ENCODE results near the gene DENND2C. TPM values are rescaled to one million over a fixed set of nuclear protein-coding genes. Genes with fewer than 3 reads are reported as not detected.

Gene DENND2C
- total RNA-seq, 1 experiment from 2014 or later: not detected

DNA sequence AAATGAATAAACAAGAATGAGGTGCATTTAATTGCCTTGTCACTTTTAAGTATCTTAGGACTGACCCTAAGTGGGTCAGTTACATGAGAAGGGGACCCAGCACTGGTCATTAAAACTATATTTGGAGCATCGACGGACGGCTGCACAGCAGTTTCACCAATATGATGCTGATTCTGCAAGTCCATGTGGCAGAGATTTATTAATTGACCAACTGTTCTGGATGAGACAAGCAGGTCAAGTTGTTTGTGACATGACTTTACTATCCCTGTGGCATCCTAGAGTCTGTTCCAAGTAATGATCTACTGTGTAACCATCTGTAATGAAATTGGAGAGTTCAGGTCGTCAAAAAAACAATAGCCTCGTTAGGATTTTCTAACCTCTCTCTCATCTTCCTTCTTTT is 16.0 kb upstream of the DENND2C start:
- DNase-seq (ENCODE audit: low spot score): no peak

DNA sequence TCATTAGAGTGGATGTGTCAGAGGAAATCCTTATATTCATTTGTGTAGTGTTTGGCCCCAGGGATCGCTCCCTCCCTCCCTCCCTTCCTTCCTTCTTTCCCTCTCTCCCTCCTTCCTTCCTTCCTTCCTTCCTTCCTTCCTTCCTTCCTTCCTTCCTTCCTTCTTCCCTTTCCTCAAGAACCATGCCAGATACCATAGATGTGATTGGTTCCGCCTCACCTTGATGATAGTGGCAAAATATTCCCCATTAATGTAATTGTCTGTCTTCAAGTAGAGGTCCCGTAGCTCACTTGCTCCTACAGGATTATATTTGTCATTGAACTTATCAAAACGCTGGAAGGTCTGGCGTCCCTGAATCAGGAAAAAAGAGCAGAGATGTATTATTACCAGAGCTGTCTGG is 7.8 kb upstream of the DENND2C start:
- no peak for DNase-seq (ENCODE audit: low spot score)

DNA sequence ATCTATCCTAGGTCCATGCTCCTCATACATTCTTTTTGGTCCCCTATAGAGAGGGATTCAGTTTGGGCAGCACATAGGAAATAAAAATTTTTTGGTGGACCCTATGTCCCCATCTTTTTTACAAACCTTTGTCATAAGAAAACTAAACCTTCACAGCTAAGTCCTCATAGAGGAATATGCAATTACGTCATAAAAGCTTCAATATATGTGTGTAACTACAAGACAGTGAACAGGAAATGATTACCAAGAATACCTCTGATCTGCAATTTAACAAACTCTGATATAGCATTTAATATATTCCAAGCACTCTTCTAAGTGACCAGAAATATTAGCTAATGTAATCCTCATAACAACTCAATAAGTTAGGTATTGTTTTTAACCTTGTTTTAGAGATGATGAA is 6.3 kb upstream of the DENND2C start:
- no peak for DNase-seq (ENCODE audit: low spot score)

DNA sequence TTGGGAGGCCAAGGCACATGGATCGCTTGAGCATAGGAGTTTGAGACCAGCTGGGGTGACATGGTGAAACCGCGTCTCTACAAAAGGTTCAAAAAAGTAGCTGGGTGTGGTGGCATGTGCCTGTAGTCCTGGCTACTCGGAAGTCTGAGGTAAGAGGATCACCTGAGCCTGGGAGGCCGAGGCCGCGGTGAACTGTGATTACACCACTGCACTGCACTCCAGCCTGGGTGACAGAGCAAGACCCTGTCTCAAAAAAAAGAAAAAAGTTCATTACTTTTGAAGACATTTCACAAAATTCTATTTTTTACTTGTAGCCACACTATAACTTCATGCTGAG is 2.1 kb upstream of the DENND2C start:
- DNase-seq (ENCODE audit: low spot score): no peak

DNA sequence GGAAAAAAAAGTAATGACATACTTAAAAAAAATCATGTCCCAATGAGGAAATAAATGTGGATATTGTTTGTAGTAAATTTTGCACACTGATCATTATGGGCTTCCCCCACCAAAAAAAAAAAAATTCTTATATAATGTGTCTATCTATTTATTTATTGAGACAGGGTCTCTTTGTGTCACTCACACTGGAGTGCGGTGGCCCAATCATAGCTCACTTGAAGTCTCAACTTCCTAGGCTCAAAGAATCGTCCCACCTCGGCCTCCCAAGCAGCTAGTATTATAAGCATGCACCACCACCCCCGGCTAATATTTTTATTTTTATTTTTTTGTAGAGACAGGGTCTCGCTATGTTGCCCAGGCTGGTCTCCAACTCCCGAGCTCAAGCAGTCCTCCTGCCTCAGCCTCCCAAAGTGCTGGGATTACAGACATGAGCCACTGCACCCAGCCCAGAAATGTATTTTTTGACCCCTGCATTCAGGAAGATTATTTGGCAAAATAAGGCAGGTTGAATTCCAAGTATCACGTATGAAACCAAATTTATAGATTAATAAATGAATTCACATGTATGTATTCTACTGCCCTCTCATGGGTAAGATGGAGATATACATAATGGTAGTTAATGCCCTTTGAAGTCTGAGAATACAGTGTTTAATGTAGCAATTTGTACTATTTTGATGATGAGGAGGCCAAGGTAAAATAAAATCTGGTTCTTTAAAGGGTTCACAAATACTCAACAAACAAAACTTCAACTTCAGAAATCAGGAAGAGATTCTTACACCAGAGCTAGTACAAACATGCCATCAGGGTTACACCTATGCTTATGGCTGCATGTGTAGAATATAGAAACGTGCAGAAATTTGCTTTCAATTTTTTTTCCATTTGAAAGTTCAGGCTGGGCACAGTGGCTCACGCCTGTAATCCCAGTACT is 1.4 kb upstream of the DENND2C start:
- DNase-seq (ENCODE audit: low spot score): peak; percentile 22

DNA sequence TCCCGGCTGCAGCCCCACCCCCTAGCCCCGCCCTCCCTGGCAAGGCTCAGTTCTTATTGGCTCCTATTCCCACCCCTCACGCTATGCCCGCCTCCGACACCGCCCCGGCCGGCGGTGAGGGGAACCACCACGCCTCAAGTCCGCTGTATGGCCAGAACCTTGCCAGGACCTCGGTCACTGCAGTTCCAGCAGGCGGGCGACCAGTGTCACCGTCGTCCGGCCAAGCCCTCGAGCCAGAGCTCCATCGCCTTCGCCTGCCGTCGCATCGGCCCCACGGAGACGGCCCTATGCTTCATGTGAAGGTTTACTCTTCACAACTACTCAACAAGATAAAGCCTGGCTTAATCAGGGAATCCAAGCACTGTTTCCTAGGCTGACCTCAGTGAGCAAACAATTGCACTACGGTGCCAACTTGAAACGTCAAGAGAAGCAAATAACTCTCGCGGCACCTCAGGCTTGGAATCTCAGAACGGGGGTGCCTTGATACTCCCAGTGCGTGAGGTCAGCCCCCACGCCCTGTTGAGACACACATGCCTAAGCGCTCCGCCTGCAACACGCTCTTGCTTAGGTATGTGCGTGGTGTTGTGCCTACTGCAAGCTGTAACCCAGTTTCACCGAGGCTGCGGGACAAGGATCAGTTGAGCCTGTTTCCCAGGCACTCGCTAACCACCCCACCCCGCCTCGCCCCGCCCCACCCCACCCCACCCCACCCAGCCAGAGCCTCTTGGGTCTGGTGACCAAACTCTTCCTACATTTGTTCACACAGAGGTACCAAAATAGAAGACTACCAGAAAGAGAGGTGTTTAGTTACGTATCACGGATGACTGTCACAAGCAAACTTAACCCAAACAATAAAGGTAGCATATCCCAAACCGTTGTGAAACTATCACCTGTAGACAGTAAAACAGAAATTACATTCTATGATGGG is 498 bp upstream of the DENND2C start:
- DNase-seq (ENCODE audit: low spot score): peak; percentile 79

DNA sequence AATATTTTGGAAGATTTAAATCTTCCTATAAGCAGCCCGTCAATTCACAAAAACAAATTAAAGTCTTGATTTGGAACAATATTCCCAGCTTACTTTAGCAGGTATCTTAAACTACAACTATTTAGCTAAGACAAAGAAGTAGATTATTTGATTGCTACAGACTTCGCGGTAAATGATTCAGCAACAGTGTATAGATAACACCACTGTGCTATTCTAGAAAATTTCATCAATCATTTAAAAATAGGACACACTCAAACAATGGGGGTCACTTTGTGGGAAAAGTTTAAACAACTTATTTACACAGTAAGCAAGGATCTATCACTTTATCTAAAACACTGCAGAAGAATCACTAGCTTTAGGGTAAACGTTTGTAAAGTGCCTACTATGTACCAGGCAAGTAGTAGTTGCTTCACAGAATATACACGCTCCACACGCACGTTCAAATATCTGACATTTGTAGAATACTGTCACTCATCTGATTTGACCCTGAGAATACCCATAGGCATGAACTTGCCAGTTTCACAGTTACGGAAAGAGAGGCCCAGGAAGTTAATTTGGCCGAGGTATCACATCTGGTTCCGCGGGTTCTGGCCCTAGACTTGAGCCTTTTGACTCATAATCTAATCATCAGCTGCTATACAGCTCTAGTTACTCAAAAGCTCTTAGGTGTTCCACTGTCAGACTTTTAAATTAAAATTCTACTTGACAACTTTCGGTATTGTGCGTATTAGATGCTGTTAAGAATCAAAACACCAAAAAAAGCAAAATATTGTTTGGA is 876 bp downstream of the DENND2C start:
- no peak for DNase-seq (ENCODE audit: low spot score)

DNA sequence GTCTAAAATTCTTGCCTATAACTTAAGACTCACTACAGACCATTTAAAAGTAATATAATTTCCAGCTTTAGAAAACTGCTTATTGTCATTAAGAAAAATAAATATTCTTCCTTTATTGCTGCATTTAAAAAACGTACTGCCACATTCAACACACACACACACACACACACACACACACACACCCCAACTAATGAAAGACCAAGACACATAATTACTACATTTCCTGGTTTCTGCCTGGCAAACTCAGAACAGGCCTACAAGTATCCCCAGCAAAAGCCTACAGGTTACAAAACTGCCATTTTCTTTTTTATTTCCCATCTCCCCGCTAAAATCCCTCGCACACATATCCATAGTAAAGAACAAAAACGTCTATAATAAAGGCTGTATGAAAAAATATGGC is 1.5 kb downstream of the DENND2C start:
- no peak for DNase-seq (ENCODE audit: low spot score)

DNA sequence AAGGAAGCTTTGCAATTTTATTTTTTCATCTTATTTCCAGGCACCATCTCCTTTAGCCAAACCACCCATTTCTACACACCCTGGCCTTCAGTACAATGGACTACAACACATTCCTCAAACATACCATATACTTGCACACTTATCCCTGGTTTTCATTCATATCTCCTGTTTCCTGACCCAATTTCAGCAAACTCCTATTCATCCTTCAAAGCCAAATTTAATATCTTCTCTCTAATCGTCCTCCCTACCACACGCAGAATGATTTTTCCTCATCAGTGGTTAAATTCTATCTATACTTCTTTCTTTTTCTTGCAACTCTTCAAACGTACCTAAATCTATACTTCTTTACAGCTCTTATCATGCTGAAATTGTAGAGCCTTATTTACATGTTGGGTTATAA is 2.9 kb downstream of the DENND2C start:
- DNase-seq (ENCODE audit: low spot score): no peak

DNA sequence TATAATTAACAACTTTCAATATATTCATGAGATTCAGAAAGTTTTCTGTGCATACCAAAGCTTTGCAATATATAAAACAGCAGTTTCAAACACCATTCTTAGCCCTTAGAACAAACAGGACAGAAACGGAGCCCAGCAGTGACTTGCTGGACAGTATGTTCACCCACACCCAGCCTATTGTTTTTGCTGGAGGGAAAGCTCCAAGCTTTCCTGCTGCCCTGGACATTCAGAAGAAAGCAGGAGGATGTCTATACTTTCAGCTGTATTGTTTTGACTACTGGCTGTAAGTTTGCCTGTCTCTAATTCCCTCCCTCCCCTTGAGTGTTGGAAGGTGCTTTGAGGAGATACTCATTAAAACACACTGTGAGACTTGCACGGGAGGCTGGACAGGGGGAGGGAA is 9.6 kb downstream of the DENND2C start:
- no peak for DNase-seq (ENCODE audit: low spot score)

DNA sequence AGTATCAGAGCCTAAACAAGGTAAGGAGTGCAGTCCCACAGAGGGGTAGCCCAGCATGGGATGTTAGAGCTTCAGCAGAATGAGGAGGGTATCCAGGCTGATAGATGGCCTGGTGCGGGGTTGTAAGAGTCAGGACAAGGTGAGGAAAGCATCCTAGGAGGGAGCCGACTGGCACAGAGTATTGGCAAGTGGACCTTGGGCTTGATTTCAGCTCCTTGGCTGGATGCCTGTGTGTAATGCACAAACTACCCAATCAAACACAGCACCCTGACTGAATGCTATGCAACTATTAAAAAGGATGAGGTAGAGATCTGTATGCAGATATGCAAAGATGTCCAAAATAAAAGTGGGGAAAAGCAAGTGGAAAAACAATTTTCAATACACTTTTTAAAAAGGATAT is 18.0 kb downstream of the DENND2C start:
- no peak for DNase-seq (ENCODE audit: low spot score)

DNA sequence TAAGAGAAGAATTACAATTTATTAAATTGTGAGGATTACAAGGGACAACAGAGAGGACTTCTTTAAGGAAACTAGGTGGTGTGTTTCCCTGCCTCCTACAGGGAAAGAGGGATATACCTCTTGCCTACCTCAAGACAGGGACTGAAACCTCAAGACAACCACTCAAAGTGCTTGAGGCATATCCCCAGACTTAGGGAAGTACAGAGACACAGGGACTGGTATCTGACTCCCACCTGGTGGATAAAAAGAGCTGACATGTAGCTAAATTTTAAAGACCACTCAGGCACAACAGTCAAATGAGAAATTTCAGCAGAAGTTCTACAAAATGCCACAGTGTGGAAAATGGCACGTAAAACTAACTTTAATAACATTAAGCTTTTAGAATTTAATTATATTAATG is 21.3 kb downstream of the DENND2C start:
- no peak for DNase-seq (ENCODE audit: low spot score)

DNA sequence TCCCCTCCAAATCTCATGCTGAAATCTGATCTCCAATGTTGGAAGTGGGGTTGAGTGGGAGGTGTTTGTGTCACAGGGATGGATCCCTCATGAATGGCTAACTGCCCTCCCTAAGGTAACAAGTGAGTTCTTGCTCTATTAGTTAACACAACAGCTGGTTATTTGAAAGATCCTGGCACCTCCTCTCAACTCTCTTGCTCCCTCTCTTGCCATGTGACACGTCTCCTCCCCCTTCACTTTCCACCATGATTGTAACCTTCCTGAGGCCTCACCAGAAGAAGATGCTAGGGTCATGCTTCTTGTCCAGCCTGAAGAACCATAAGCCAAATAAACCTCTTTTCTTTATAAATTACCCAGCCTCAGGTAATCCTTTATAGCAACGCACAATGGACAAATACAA is 28.5 kb downstream of the DENND2C start:
- DNase-seq (ENCODE audit: low spot score): no peak

DNA sequence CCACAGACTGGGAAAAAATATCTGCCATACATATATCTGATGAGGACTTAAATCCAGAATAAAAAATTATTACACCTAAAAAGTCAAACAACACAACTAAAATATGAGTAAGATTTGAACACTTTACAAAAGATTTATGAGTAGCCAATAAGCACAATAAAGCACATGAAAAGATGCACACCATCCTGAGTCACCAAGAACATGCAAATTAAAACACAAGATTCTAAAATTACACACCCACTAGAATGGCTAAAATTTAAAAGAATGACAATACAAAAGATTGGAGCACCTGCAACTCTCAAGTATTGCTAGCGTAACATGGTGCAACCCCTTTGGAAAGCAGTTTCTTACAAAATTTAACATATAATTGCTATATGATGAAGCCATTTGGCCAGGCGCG is 30.9 kb downstream of the DENND2C start:
- no peak for DNase-seq (ENCODE audit: low spot score)

DNA sequence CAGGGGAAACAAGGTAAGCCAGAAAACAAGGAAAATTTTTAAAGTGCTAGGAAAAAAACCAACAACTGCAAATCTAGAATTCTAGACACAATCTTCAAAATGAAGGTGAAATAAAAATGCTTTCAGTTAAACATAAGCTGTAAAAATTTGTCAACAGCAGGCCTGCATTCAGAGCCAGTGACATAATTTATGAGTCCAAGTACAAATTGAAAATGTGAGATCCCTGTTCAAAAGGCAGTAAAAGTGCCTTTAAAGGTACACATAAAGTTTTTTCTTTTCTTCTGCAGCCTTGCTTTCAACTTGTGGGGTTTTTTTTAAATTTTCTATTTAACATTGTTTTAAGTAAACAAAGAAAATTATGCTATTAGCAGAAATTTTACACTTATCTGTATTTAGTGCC is 37.4 kb downstream of the DENND2C start:
- DNase-seq (ENCODE audit: low spot score): no peak

DNA sequence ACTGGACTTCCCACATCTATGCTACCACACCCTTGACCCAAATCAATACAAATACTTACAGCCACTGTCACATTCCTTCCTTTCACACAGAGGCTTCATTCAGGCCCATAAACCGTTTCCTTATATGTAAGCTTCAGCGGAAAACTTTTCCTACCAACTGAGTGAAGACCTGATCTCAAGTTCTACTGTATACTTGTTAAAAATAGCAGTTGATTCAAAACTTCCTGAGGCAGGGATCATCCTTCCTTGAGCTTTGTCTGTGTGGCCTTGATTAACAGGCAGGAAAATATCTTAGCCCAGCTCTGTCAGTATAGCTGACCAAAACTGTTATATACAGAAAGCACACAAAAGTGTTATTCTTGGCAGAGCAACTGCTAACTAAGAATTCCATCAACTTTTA is 42.7 kb downstream of the DENND2C start:
- no peak for DNase-seq (ENCODE audit: low spot score)

DNA sequence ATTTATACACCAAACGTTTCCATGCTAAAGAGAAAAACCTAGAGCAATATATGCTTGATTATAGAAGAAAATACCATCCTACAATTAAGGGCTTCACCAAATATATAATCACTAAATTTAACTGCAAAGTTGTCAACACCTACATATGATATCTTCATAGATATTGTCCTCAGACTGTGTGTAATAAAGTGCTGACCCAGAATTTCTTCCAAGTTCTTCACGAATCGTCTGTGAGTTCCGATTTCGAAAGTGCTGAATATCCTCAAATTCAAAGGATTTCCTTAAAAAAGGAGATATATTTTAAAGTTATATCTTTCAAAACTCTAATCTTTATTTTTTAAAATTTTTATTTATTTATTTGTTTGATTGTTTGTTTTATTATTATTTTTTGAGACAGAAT is 46.5 kb downstream of the DENND2C start:
- DNase-seq (ENCODE audit: low spot score): no peak

DNA sequence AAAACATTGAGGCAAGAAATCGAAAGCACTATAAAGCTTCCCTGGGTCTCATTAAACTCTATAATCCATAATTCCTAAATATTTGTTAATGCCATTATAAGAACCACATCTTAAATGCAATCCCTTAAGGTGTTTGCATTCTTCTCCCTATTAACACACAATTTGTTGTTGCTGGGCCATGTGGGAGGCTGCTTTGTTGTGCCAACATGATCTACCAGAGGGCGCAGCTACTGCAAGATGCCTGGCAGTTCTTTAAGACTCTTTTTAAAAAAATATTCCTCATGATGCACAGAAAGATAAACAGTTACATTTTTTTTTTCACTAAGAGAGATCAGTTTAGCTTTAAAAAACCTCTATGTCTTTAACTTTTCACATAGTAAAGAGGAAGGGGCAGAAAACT is 49.4 kb downstream of the DENND2C start:
- DNase-seq (ENCODE audit: low spot score): peak; percentile 7

DNA sequence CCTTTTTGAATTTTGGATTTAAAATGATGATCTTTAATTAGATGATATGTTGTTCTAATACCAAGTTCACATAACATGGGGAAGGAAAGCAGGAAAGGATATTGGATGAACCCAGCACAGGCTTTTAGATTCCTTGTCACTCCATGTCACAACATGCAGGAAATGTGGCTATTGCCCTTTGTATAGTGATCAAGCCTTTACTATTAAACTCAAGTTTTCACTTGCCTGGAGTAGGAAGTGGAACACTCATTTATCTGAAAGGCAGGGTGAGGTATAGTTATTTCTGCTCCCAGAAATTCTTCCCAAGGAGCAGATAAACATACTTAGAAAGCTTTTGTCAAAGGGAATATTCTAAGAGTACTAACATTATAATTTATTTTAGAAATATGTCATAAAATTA is 51.2 kb downstream of the DENND2C start:
- no peak for DNase-seq (ENCODE audit: low spot score)

DNA sequence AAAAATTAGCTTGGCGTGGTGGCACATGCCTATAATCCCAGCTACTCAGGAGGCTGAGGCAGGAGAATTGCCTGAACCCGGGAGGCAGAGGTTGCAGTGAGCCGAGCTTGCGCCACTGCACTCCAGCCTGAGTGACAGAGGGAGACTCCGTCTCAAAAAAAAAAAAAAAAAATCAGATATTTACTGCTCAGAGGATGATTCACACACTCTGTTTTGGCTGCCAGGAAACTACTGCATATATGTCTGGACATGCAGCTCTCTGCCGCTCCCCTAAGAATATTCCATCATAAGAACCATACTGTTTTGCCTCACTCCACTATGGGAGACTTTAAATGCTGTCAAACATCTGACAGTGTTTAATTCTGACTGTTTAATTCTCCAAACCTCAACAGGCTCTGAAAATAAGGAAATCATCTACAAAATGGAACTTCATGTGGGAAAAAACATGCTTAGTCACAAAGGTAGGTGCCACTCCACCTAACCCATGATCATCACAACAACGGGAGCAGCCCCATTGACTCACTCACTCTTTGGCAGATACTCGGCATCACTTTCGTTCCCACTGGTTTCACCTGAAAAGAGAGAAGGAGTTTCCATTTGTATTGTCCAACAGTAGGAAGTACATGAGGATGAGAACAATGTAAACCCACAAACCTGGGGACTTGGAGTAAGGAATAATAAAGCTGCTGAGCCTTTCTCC is 59.2 kb downstream of the DENND2C start:
- DNase-seq (ENCODE audit: low spot score): no peak

DNA sequence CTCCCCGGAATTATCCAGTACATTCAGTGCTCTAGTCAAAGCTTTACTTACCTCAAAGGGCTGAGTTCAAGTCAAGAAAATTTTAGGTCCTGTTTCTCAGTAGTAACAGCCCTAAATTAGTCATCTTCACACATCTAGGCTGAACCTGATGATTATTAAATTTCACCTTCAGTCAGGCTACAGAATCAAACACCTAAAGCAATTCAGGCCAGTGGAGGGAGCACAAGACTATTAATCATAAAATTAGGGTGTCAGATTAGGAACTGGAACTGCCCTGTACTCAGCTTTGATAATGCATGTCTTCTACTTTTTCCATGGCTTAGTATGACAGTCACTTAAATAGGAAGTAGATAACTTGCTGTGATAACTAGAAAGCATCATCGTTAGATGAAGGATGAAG is 60.0 kb downstream of the DENND2C start:
- no peak for DNase-seq (ENCODE audit: low spot score)

Measured in HT-29 (cell line).